AG20443 (cell line): ENCODE results near the gene TCF19.
"Not testable (repeated sequence)": the region's sequence is repeated elsewhere in the genome, so short reads cannot be mapped to it uniquely, and the experiment has no call there.

Experiments used
- DNase-seq: peaks from one replicate; pipeline ENCODE4 v3.0.0; 2012; ENCODE audit warnings: low spot score, mixed read lengths

TCF19 gene

DNA sequence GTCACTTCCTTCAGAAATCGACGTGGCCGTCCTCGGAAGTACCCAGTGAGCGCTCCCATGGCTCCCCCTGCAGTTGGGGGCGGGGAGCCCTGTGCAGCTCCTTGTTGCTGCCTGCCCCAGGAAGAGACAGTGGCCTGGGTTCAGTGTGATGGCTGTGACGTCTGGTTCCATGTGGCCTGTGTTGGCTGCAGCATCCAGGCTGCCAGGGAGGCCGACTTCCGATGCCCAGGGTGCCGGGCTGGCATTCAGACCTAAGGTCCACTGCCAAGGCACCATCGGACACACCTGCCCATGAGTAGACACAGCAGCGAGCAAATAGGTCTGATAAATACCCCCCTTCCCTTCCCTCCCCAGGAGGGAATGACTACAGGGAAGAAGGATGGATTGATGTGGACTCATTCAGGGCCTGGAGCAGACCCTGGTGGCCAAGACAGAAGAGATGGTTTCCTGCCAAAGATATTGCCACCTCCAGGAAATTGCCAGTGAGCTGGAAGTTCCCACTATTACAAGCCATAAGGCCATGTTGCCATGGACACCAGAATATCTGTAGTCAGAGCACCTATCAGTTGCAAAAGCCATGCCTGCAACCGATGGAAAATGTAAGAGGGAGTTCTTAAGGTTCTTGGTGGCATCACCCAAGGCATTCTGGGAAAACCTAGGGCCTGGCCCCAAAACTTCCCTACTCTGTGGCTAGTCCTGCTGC lies 4.2 kb downstream of the TCF19 start:
- no peak for DNase-seq

DNA sequence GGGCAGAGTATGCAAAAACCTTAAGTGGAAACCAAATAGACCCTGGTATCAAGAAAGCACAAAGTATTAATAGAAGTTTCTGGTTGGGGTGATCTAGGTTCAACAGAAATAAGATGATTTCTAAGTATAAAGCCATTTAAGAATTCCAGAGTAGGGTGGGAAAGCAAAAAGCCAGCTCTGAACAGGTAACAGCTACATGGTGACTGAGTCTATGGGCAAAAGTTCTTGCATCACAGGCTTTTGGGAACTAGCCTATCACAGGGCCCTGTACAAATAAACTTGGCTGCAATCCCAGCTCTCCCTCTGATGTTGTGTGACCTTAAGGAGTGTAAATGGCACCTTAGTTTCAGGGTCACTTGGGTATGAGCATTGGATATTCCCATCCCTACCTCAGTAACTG lies 5.5 kb downstream of the TCF19 start:
- no peak for DNase-seq

DNA sequence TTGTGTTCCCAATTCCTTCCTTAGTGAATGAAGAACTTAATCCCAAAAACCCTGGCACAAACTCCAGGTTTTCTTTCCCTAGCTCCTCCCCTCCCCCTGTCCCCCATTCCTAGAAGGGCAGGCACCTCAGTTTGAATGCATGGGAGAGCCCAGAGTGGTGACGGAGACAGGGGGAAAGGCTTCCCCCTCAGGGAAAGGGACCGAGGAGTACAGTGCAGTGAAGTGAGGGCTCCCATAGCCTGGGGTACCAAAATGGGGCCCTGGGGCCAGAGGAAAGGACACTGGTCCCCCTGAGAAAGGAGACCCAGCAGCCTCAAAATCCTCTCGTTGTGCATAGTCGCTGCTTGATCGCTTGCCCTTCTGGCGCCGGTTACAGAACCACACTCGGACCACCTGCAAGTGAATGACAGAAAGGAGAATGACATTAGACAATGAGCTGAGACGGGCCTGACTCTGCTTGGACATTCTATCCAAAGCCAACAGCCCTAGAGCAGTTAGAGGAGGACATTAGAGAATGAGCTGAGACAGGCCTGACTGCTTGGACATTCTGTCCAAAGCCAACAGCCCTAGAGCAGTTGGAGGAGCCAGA lies 6.2 kb downstream of the TCF19 start:
- DNase-seq = not testable (repeated sequence)

DNA sequence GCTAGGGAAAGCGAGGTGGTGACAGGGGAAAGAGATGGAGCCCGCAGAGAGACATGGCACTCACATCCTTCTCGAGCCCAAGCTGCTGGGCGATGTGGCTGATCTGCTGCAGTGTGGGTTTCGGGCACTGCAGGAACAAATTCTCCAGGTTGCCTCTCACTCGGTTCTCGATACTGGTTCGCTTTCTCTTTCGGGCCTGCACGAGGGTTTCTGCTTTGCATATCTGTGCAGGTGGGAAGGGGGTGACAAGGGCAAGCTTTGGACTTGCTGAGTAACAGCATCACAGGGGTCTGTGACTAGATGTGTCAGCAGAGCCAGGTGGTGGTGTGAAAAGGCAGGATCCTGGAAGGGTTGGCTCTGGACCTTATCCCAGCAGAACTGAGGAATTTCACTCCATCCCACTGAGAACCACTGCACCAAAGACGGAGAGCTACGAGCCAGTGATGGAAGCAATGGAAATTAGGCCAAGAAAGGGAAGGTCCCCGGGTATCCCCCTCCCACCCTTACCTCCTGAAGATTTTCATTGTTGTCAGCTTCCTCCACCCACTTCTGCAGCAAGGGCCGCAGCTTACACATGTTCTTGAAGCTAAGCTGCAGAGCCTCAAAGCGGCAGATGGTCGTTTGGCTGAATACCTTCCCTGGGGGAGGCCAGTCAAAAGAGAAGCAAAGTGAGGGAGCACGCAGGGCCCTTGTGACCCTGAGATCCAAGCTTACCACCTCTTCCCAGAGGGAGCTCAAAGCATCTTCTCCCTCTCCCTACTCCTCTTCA lies 6.9 kb downstream of the TCF19 start:
- not testable (repeated sequence) for DNase-seq

DNA sequence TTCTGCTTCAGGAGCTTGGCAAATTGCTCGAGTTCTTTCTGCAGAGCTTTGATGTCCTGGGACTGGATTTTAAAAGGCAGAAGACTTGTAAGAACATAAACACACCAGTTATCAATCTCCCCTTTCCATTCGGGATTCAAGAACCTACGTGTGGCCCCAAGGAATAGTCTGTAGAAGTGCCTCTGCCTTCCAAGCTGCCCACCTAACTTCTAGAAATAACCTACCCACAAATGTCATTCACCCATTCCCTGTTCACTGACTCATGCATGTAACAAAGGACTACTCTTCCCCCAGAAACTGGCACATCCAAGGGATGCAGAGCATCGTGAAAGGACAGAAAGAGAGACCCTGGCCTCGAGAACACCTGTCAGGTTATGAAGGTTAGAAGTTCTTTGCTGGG lies 7.6 kb downstream of the TCF19 start:
- no peak for DNase-seq

DNA sequence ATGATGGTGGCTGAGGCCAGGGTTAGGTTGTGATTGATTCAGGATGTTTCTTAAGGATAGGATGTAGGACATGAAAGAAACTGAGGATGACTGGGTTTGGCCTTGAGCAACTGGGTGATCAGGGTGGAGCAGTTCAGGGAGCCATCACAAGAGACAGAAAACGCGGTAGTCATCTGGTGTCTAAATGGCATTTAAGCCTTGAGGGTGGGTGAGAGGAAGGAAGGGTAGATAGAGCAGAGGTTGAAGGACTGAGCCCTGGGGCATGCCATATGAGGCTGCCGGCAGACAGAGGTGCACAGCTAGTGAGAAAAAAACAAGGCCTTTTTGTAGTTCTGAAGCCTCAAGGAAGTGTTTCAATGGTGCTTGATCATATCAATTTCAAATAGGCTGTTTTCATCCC lies 10.2 kb downstream of the TCF19 start:
- DNase-seq = no peak

DNA sequence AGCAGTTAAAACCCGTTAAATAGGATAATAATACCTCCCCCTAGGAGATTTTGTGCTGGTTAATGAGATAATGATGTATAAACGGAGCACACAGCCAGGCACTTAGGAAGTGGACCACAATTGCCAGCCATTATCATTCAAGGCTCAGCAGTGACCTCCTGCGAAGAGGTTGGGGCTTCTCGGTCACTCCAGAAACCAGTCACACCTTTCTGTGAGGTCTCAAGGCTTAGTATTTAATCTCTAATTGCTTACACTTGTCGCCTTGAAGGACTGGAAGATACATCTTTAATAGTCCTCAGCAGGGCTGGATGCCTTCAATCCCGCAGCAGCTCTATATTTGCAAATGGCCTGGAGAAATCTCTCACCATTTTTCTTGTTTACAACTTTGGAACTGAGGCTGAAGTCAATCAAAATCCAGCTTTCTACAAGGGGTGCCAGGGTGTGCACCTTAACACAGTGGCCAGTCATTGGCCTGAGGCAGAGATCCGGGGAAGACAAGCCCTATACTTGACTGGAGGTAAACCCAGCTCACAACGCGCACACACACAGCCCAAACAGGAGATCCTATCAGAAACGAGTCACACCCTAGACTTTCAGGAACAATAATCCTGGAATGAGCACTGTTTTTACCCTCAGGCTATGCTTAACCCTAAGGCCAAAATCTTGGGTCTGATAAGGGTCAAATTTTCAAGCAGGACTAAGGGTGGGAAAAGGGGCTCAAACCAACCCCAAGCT lies 10.9 kb downstream of the TCF19 start:
- no peak for DNase-seq

DNA sequence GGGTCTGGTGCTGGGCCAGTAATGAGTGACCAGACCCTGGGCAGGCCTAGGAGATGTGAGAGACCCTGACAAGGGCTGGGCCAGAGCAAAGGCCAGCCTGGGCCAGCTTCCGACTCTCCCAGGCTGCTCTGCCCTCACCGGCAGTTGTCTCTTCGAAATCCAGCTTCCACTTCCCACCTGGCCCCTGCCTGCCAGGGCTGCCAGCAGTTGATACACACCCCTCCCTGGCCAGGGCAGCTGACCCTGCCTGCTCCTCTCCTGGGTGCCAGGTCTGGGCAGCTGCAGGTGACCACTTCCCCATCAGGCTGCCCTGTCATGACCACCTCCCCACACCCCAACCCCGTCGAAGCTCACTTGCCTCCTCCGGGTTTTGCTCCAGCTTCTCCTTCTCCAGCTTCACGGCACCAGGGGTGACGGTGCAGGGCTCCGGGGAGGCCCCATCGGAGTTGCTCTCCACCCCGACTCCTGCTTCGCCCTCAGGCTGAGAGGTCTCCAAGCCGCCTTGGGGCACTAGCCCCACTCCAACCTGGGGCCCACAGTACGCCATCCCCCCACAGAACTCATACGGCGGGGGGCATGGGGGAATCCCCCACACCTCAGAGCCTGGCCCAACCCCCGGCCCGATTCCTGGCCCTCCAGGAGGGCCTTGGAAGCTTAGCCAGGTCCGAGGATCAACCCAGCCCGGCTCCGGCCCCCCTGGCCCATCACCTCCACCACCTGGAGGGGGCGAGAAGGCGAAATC lies 11.6 kb downstream of the TCF19 start:
- DNase-seq = not testable (repeated sequence)

DNA sequence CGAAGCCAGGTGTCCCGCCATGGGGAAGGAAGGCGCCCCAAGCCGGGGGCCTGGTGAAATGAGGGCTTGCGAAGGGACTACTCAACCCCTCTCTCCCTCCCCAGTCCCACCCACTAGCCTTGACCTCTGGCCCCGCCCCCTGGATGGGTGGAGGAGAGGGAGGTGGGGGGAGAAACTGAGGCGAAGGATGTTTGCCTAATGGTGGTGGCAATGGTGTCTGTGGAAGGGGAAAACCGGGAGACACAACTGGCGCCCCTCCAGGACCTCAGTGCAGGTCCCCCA lies 12.2 kb downstream of the TCF19 start, which contains the start of gene POU5F1:
Gene POU5F1, minus strand, starts transcription at position 83 of the 282 bp plus-strand sequence. Its CDS starts 62 bp downstream, at position 21.
- DNase-seq = no peak

DNA sequence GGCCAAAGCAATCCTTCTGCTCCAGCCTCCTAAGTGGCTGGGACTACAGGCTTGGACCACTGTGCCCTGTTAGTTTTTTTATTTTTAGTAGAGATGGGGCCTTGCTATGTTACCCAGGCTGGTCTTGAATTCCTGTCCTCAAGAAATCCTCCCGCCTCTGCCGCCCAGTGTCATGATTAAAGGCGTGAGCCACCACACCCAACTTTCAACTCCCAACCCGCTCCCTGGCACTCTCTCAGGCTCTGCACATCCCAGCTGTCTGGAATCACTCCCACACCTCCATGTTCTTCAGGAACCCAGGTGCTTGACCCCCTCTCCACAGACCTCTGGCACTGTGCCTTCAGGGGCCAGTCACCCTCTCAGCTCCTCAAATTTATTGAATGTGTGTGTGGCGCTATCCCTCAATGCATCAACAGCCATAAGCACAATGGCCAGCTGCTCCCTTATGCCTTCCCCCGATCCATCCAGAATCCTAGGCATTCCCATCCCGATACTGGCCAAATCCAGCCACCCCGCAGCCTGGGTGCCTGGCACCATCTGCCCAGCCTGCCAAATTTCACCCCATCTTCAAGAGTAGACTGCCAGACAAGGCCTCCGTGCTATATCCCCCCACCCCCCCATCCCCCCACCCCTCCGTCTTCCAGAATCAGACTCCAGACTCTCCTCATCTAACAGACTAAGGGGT lies 12.7 kb downstream of the TCF19 start:
- no peak for DNase-seq

DNA sequence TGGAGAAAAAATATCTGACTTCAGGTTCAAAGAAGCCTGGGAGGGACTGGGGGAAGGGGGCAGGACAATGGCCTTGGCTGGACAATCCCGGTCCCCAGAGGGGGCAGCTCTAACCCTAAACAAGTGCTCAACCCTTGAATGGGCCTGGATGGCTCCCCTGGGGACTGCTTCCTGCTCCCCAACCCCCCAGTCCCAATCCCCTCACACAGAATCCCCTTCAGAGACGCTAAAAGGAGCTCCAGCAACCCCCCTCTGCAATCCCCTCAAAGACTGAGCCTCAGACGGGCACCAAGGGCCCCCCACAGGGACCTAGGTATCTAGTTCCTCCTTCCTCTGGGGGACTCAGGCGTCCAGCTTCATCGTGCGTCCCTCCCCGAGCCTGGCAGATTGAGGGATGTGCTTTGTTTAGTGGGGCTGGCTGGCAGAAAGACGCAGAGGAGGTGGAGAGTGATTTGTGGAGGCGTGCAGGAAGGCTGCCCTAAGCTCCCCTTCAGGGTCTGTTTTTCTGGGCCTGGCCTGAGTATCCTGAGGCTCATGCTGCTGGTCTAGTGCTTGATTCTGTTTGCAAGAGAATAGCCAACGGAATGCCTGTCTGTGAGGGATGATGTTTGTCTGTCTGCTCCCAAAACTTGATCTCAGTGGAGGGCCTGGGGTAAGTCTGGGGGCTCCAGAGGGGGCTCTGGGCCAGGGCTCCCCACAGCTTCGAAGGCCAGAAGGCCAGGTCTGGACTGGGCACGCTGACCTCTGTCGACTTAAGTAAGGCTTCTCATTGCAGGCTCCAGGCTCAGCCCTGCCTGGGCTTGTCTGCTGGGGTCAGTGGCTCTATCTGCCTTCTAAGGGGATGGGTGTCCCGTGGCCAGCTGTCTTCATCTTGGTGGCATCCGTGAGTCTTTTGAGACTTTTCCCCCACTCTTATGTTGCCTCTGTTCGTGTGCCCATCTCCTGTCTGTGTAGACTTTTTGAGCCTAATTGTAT lies 13.8 kb downstream of the TCF19 start:
- no peak for DNase-seq

DNA sequence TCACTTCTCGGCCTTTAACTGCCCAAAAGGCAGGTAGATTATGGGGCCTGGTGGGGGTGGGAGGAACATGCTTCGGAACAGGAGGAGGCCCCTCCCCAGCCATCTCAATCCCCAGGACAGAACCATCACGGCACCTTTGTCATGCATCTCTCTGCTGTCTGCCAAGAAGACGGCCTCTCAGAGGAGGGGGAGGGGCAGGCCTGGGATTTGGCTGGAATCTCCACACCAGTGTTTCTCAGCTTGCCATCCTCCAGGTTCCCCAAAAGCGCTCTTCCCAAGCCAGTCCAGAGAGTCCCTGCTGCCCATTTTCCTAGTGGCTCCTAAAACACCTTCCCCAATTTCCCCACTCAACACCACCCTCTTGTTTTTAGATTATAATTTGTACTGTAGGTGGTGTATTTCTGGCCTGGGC lies 14.6 kb downstream of the TCF19 start:
- DNase-seq = no peak

DNA sequence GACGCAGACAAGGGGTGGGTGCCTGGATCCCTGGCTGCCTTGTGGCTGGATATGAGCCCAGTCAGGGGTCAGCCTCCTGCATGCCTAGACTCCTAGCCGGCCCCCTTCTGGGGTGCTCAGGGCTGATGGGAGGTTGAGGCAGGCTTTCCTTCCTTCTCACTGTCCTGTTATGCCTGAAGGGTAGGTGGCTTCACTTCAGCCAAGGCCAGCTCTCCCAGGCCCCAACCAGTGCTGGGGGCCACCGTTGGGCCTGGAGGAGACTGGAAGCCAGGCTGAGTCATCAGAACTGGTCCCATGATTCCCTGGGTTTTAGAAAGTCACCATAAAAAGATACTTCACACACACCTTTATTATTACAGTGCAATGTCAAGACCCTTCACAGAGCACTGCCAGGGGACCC lies 15.0 kb downstream of the TCF19 start:
- DNase-seq = no peak

DNA sequence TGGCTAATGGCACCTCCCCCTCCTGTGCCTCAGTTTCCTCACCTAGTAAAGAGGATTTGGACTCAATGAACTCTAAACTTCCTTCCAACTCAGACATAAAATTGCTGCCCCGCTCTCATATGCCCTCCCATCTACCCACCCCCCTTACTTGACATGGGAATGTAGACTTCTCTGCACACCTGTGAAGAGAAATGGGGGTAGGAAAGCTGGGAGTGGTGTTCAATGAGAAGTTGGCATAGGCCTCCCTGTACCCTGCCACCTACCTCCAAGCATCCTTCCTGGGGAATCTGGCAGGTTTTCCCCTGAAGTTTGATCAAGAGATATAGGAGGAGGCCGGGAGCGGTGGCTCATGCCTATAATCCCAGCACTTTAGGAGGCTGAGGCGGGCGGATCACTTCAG lies 16.0 kb downstream of the TCF19 start:
- no peak for DNase-seq

DNA sequence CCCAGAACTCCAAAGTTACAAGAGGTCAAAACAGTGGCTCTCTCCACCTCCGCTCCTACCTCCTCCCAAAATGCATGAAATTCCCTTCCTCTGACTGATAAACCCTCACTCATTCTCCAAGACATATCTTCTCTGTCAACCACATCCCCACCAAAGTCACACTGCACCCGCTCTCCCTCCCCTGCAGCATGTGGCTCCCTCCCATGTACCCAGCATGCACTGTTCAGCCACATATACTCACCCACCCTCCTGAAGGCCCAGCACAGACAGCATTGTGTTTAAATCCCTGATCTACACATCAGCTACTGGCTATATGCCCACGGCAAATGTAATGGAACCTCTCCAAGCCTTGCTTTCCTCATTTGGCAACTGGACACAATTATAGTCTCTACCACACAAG lies 17.6 kb downstream of the TCF19 start:
- DNase-seq = peak; percentile 85

DNA sequence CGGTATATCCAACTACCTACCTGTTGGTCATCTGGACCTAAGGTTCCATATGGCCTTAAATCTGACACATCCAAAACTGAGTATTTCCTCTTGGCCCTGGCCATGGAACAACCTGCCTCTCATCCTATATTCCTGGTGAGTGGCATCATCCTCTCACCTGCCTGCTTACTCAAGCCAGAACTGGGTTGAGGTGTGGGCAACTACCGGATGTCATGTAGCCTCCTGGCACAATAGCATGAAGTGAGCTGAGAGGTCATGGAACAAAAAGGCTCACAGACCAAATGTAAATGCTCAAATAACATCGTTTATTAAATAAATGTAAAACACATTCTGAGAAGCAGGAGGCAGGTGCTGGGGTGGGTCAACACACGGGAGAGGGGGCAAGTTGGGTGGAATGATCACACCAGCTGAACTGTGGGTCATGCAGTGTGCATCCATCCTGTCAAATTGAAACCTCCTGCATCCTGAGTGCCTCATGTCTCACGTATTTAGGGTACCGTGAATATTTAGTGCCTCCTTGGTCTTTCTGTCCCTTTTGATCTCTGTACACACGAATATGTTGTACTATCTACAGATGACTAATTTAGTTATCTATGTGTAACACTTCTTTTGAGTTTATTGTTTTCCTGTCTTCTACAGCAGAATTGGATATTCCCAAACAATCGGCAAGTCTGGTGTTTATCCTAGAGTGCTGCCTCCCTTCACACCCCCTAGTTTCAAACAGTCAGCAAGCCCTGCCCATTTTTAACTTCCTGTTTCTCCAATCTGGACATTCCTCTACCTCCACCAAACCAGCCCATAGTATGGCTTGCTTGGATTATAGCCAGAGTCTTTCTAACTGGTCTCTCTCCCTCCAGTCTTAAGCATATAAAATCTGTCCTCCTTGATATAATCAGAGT lies 20.0 kb downstream of the TCF19 start:
- no peak for DNase-seq

DNA sequence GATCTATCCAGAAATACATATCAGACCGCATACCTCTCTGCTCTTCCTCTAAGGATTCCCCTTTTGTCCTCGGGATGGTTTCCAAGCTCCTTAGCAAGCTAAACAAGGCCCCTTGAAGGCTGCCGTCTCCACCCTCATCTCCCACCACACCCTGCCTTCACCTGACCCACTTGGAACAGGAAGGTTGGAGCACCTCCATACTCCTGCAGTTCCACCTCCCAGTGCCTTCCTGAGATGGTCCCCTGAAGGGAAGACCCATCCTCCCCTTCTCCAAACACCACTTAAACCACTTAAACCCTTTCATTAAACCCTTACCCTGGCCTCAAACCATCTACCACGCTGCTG lies 20.6 kb downstream of the TCF19 start:
- DNase-seq = no peak

DNA sequence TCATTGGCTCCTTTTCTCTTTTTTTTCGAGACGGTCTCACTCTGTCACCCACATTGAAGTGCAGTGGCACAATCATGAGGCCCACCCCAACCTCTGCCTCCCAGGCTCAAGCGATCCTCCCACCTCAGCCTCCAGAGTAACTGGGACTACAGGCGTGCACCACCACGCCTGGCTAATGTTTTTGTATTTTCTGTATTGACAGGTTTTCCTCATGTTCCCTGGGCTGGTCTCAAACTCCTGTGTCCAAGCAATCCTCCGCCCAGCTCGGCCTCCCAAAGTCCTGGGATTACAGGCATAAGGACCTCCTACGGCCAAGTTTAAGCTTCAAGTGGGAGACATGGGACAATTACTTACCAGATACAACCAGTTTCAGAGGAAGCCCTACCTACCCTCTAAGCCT lies 21.5 kb downstream of the TCF19 start:
- no peak for DNase-seq

DNA sequence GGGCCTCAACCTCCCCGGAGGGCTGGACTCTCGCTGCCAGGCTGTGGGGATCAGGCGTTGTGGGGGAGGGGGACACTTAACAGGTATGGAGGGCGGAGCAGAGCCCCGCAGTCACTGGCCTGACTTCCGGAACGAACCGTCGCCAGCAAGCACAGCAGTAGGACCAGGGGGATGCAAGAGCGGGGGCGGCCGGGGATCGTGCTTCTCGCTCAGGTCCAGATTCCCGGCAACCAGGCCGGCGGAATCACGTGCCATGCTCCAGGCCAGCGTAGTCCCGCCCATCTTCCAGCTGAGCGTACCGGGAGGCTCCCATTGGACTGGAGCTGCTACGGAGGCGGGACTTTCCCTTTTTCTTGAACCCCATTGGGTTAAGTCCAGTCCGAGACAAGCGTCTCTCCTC lies 22.1 kb downstream of the TCF19 start:
- peak; percentile 99 for DNase-seq
